Thyroid gland (tissue), 4 donors: ENCODE data around the gene POU2AF1.

ENCODE experiments used
- CTCF ChIP-seq, 6 experiments: fragments of 200-600 bp in 3 of 6; fragments of 450-650 bp in 3 of 6; sonication (generic) in 3 of 6; IDR thresholded peaks; one replicate each; pipeline ENCODE4 v1.5.1; 2016 to 2019; ENCODE audit warnings: antibody characterized with exemption in 6 of 6, mild to moderate bottlenecking in 2 of 6, inconsistent platforms in 1 of 6, moderate library complexity in 1 of 6
- POLR2A ChIP-seq, 2 donors: fragments of 450-650 bp; IDR thresholded peaks; one replicate each; pipeline ENCODE4 v1.6.1; 2017; ENCODE audit warnings: antibody characterized with exemption in 2 of 2, mild to moderate bottlenecking in 2 of 2, moderate library complexity in 1 of 2

GRCh38 chr11:111397034-111397433 is 18.0 kb upstream of the POU2AF1 start:
- TF ChIP-seq CTCF (IDR thresholded peaks at IDR 0.05) (no peak), POLR2A (IDR thresholded peaks at IDR 0.05) (no peak)
